K562 (cell line): Measurements from ENCODE around the gene PPP1R3E. TPM values are rescaled to one million over a fixed set of nuclear protein-coding genes. Genes with fewer than 3 reads are reported as not detected.

Source experiments
- CBX1 ChIP-seq: sonication (generic); IDR thresholded peaks from 2 replicates; pipeline ENCODE4 v1.6.1; 2016; ENCODE audit warnings: antibody characterized with exemption, low read depth, mild to moderate bottlenecking
- CEBPZ ChIP-seq: fragments of 150-350 bp; IDR thresholded peaks from 2 replicates; pipeline ENCODE4 v1.6.1; 2014; ENCODE audit warnings: low read depth, mild to moderate bottlenecking, low read length, borderline replicate concordance
- DLX4 ChIP-seq: fragments of 250-450 bp; sonication (Bioruptor Pico); IDR thresholded peaks from 2 replicates; pipeline ENCODE4 v1.6.1; 2021; ENCODE audit warnings: mild to moderate bottlenecking
- ELF4 ChIP-seq: fragments of 450-650 bp; formaldehyde crosslinking; IDR thresholded peaks from 2 replicates; pipeline ENCODE4 v1.4.0; 2022; ENCODE audit warnings: missing genetic modification characterization
- MEF2A ChIP-seq: IDR thresholded peaks from 2 replicates; pipeline ENCODE4 v1.6.1; 2011; ENCODE audit warnings: low read depth, mild to moderate bottlenecking, low read length, moderate library complexity; ENCODE audit not compliant: control insufficient read depth
- PCBP1 ChIP-seq: fragments of 200-400 bp; formaldehyde crosslinking; IDR thresholded peaks from 2 replicates; pipeline ENCODE4 v1.6.1; 2018; ENCODE audit warnings: mild to moderate bottlenecking, low read depth, low read length; ENCODE audit not compliant: poor library complexity, severe bottlenecking
- ZNF830 ChIP-seq: fragments of 250-450 bp; sonication (Bioruptor Pico); IDR thresholded peaks from 2 replicates; pipeline ENCODE4 v1.5.0; 2021; ENCODE audit warnings: mild to moderate bottlenecking
- polyA plus RNA-seq, 8 experiments: library from polyadenylated mRNA; depleted of rRNA in 4 of 8; stranded (reverse) in 5 of 8; unstranded in 3 of 8; fragments of >200 nt; fragmentation: Nextera tagmentation in 2 of 8; fragmentation: Illumina TruSeq in 1 of 8; extraction: Ambion mirVana in 2 of 8; extraction: Trizol in 1 of 8; gene quantifications; 2 replicates each; pipeline versions ENCODE4 v1.2.1 to v1.2.3, GENCODE V29; 2011 to 2014; ENCODE audit warnings: inconsistent platforms in 1 of 8, missing spikeins in 1 of 8
- total RNA-seq, 7 experiments: library from RNA; depleted of rRNA in 6 of 7; stranded (reverse); fragments of >200 nt in 6 of 7; fragmentation: Illumina TruSeq in 2 of 7; extraction: Trizol in 2 of 7; gene quantifications; 2 replicates each; pipeline versions ENCODE4 v1.2.1 to v1.2.3, GENCODE V29; 2011 to 2021; ENCODE audit warnings: low replicate concordance in 1 of 7
- TF ChIP-seq, protein P1 (sequence below), 2 experiments: fragments of 450-650 bp; IDR thresholded peaks; 2 replicates each; pipeline ENCODE4 v1.6.1; 2016; ENCODE audit warnings: mild to moderate bottlenecking in 2 of 2, borderline replicate concordance in 1 of 2, low read depth in 1 of 2, moderate library complexity in 1 of 2
- TF ChIP-seq, protein P2 (sequence below): sonication (generic); formaldehyde crosslinking; IDR thresholded peaks from 2 replicates; pipeline ENCODE4 v1.8.1; 2023; ENCODE audit warnings: mild to moderate bottlenecking, missing genetic modification reagents

Gene PPP1R3E
- total and polyA plus RNA-seq, 9 of the 15 experiments (the other 6 are each of a cell fraction or from before 2014, with no cell fraction given) = 3.2 to 18.4 (median 7.6) TPM

DNA sequence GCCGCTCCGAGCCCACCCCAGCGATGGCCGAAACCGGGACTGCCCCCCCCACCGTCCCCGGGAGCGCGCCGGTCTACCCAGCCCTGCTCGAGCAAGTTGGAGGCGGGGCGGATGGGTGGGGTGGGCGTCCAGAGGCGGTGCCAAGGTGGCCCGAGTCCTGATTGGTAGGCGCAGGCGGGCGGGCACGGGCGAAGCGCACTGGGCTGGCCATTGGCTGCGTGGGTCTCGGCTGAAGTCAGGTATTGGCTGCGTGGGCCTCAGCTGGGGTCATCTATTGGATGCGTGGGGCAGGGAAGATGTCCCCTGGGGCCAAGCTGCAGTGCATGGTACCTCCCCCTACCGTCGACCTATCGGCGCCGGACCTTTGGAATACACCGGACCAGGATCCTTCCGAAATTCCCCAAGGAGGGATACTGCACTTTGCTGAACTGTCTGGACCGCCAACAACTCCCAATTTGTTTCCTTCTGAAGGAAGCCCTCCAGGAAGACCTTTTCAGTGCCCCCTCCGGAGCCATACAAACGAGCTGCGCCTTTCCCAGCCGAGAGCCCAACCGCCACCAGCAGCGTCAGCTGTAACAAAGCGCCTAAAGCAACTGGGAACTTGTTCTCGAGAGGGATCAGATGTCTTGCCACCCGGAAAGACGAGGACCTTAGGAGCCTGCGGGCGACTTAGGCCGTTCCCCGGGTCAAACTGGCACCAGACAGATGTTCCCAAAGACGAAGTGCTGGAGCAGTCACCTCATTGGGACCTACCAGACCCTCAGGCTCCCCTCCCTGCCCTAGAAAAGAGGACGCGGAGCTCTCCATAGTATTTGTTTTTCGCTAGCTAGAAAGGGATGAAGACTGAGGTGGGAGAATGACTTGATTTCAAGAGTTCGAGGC is 16.4 kb downstream of the PPP1R3E start, which contains the start of gene HOMEZ (continued):
- TF ChIP-seq, protein P1, sequence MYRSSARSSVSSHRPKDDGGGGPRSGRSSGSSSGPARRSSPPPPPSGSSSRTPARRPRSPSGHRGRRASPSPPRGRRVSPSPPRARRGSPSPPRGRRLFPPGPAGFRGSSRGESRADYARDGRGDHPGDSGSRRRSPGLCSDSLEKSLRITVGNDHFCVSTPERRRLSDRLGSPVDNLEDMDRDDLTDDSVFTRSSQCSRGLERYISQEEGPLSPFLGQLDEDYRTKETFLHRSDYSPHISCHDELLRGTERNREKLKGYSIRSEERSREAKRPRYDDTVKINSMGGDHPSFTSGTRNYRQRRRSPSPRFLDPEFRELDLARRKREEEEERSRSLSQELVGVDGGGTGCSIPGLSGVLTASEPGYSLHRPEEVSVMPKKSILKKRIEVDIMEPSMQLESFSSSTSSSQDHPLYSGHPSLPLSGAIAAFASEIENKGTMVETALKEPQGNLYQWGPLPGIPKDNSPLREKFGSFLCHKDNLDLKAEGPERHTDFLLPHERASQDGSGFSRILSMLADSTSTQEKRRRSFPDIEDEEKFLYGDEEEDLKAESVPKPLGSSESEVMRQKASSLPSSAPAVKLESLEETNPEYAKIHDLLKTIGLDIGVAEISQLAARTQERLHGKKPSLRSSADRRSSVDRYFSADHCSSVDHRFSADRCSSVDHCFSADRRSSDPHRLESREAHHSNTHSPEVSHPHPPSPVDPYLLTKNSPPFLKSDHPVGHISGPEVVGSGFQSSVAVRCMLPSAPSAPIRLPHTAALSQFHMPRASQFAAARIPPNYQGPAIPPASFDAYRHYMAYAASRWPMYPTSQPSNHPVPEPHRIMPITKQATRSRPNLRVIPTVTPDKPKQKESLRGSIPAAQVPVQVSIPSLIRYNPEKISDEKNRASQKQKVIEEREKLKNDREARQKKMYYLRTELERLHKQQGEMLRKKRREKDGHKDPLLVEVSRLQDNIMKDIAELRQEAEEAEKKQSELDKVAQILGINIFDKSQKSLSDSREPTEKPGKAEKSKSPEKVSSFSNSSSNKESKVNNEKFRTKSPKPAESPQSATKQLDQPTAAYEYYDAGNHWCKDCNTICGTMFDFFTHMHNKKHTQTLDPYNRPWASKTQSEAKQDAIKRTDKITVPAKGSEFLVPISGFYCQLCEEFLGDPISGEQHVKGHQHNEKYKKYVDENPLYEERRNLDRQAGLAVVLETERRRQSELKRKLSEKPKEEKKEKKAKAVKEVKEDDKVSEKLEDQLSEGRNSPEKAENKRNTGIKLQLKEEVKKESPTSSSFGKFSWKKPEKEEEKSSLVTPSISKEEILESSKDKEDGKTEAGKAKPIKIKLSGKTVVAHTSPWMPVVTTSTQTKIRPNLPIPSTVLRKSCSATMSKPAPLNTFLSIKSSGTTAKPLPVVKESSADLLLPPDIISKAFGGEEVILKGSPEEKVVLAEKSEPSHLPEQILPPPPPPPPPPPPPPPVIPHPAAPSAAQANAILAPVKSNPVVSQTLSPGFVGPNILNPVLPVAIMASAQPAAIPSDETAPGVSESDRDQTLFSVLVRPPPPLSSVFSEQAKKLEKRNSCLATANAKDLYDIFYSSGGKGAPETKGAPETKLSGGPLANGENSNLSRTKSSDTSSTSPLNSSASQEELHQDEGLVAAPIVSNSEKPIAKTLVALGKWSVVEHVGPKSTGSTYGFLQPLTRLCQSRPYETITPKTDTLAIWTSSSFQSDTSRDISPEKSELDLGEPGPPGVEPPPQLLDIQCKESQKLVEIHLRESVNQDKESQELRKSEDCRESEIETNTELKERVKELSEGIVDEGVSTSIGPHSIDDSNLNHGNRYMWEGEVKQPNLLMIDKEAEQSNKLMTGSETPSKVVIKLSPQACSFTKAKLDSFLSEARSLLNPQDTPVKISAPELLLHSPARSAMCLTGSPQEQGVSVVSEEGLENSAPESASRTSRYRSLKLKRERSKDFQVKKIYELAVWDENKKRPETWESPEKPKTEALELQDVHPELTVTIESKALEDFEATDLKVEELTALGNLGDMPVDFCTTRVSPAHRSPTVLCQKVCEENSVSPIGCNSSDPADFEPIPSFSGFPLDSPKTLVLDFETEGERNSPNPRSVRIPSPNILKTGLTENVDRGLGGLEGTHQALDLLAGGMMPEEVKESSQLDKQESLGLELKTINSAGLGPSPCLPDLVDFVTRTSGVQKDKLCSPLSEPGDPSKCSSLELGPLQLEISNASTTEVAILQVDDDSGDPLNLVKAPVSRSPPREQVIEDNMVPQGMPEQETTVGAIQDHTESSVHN (IDR thresholded peaks at IDR 0.05; ENCODE audit: borderline replicate concordance in 1 of 2, low read depth in 1 of 2) = no peak
- TF ChIP-seq MEF2A (no peak), PCBP1 (peak; percentile 52), ZNF830 (peak; percentile 89; the same call in 1 of the 2 replicates), CBX1 (peak; percentile 52; the same call in 1 of the 2 replicates), ELF4 (CRISPR knock-in tag) (0 out of 2 replicates have a peak, but pooled peaks have one; percentile 27), CEBPZ (peak; percentile 52; the same call in 1 of the 2 replicates), DLX4 (CRISPR knock-in tag) (no peak)
- TF ChIP-seq, protein P2, sequence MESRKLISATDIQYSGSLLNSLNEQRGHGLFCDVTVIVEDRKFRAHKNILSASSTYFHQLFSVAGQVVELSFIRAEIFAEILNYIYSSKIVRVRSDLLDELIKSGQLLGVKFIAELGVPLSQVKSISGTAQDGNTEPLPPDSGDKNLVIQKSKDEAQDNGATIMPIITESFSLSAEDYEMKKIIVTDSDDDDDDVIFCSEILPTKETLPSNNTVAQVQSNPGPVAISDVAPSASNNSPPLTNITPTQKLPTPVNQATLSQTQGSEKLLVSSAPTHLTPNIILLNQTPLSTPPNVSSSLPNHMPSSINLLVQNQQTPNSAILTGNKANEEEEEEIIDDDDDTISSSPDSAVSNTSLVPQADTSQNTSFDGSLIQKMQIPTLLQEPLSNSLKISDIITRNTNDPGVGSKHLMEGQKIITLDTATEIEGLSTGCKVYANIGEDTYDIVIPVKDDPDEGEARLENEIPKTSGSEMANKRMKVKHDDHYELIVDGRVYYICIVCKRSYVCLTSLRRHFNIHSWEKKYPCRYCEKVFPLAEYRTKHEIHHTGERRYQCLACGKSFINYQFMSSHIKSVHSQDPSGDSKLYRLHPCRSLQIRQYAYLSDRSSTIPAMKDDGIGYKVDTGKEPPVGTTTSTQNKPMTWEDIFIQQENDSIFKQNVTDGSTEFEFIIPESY (CRISPR knock-in tag) = no peak
